C1 segment of cervical spinal cord (tissue), 14 donors: ENCODE results near the gene BIN1.

Source experiments
- DNase-seq, 14 donors: peaks; one replicate each; lab custom pipeline; 2025; lab: John Stamatoyannopoulos, UW

BIN1 gene

DNA sequence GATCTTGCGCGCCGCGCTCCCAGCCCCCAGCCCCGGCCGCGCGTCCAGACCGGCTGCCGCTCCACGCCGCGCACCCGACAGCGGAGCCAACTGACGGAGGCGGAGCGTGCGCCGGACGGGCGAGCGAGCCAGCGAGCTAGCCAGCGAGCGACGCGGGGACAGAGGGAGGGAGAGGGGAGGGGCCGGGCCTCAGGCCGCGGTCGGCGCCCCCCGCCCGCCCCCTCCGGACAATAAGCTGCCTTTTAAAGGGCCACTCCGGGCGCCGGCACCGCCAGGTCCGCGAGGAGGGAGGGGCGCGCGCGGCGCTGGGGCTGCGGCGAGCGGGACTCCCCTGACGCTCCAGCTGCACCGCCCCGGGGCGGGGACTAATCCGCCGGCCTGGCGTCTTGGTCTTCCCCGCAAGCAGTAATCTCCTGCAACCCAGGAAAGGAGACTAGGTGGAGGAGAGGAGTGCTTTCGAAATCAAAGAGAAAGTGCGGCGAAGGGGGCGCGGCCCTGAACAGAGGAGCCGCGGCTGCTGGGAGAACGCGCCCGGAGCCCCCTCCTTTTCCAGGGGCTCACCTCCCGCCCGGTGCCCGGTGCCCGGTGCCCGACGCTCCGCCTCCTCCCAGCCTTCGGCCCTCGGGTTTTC, at the start of gene BIN1:
BIN1 (minus strand) TSS at position 164 of the 631 bp plus-strand sequence. CDS start 211 bp downstream, outside the sequence.
- DNase-seq, result peak in 13 of 14 donors; percentile 67 to 95 (median 86)

DNA sequence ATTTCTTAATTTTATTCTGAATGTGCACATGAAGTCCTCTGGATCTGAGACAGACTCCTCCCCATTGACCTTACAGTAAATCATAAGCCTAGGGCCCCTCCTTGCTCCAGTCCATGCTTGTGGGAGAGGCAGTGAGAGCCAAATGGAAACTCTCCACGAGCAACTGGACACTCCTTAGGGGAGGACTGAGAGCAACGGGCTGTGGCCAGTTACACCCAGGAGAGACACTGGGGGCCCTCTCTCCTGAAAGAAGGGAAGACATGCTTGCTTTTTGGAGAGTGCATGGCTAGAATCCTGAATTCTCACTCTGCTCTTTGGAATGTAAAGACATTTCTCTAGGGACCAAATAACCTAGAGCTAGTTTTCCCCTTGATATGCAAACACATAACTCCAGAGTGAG, 49.0 kb upstream of the BIN1 start:
- DNase-seq, result no peak

DNA sequence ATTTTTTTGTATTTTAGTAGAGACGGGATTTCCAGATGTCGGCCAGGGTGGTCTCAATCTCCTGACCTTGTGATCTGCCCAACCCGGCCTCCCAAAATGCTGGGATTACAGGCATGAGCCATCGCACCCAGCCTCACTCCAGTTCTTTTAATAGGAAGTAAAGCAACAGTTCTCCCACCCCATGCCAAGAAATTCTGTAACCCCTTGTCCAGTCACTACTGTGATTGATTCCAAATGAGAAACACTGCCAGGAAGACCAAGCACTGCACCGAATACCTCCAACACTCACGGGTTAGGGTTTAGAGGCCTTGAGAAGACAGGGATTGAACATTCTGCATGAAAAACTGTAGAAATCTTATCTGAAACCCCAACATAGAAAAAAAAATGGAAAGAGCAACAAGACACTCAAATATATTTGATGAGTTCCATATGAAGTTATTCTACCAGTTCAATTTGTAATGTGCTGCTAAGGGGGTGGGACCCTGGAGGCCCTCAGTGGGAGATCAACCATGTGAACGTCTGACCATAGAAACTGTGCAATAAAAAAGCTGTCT, 48.2 kb upstream of the BIN1 start:
- no peak for DNase-seq

DNA sequence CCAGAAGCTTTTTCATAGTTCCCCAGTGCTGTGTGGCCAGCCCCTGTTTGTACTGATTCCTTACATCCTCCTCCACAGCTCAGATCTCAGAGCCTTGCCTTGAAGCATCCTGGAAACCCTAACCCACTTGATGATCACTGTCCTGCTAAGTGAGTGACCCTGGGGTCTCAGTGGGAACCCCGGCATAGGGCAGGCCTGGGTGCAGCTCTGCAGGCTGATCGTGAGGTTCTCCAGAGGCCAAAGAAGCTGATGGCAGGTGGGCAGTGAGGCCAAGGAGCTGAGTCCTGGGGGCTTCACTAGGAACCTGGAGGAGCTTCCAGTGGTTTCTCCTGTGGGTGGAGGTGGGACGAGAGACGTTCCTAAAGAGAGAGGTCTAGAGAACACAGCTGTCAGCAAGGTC, 47.4 kb upstream of the BIN1 start:
- no peak for DNase-seq

DNA sequence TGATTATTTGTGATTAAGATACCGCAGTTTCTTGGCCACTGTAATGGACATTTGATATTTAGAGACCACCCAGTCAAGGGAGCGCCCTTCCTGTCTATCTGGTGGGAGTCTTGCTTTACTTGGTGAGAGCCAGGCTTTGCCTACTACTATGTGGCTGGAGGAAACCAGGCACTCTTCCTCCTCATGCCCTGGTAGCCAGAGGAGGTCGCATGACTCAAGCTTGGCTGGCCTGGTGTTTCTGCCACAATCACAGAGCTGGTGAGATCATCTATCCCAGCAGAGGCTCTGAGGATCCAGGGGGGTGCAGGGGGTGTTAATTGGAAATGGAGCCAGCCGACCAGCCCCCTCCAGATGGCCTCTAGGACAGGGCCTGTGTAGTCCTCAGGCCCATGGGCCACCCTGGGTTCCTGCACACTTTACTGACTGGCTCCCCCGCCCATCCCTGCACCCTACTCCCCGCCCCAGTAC, 46.8 kb upstream of the BIN1 start:
- DNase-seq, result peak in 5 of 14 donors; percentile 34 to 71 (median 41)

DNA sequence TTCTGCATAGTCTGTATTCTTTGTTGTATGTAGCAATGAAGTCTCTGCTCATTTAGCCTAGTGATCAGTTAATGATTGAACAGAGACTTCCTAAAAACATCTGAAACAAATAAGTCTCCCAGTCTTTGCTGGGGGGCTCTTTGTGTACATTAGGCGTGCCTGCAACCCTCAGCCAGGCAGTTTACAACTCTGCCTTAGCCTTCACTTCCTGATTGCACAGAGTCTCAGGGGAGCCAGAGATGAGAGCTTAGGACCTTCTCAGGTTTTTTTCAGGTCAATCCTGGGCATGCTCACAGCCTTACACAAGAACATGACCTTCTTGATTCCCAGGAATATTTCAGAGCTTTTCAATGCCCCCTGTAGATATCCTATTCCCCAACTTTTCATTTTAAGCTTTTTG, 44.0 kb upstream of the BIN1 start:
- DNase-seq, result no peak

- no peak for DNase-seq
These were observed 42.4 kb upstream of the BIN1 start for GRCh38 chr2:127149384-127149783.

GRCh38 chr2:127146820-127147502, 40.0 kb upstream of the BIN1 start:
- no peak for DNase-seq

GRCh38 chr2:127146071-127146725, 39.2 kb upstream of the BIN1 start:
- DNase-seq, result no peak

GRCh38 chr2:127145280-127145895, 38.4 kb upstream of the BIN1 start:
- DNase-seq, result no peak

- peak in 5 of 14 donors; percentile 19 to 66 (median 51) for DNase-seq
These were observed 37.2 kb upstream of the BIN1 start for GRCh38 chr2:127143841-127144782.

- no peak for DNase-seq
These were observed 36.0 kb upstream of the BIN1 start for GRCh38 chr2:127142663-127143630.

DNA sequence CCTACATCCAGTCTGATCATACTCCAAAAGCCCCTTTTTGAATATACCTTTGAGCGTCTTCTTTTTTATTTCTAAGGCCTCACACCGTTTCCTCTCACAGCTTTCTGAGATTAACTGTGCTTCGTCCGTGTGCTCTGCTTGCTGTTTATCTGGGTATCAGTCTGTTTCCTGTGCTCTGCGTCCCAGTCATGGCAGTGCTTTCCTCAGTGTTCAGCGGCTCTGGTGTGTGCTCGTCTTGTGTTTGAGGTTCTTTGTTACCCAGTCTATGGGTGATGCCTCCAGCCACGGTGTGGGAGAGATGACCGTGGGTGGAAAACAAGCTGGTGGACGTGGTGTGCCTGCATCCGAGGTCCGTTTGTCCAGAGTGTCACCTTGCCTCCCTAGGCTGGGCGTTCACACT, 33.6 kb upstream of the BIN1 start:
- no peak for DNase-seq

DNA sequence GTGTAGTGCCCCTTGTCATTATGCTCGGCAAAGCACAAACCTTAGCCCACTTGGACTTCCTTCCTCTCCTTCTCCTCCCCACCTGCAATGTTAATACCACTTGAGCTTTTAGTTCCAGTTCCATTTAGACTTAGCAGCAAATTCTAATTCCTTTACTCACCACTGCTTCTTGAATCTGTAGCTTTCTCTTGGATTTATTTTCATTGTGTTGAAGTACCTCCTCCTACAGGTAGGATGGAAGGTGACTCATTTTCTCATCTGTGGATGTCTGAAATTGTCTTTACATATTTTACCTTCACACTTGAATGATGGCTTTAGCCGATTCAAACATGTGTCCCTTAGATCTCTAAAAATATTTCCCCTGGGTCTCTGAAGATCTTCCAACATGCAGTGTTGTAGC, 32.8 kb upstream of the BIN1 start:
- DNase-seq, result no peak

- DNase-seq, result no peak
These were observed 31.3 kb upstream of the BIN1 start for GRCh38 chr2:127138281-127138680.

- no peak for DNase-seq
These were observed 30.8 kb upstream of the BIN1 start for GRCh38 chr2:127137741-127138140.

GRCh38 chr2:127137225-127137624, 30.3 kb upstream of the BIN1 start:
- DNase-seq, result no peak

DNA sequence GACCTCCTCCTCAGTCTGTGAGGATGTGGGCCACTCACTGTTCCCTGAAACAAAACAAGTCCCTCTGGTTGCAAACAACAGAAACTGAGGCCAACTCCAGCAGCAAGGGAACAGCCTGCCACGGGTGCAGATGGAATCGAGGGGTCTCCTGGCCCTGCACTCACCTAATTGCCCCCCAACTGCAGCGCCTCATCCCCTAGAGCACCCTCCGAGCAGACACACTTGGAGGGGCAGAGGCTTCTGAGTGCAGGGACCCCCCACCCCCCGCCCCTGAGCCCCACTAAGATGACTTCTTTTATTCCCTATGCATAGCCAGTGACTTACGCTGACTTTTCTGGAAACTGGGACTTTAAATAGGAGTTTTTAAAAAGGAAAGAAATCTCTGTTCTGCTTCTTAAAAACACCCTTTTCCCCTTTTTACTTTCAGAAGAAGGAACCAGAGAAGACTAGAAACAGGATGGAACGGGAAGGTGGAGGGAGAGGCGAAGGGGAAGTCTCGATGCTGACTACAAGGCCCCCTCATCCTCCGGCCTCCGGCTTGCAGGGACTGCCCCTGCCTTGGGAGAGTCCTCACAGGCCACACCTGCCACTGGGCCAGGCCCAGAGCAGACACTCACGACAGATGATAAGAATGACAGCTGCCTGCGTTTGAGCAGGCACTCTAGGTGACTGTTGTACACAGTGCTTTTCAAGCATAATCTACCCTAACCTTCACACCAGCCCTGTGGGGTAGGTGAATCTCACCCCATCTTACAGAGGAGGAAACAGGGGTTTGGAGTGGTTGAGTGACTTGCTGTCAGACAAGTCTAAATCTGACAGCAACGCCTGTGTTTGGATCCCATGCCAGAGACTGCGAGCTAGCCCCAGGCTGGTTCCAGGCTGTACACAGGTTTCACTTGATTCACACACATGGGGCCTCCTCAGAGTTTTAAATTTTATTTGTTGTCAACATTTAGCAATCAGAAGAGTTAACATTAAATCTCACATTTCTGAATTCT, 28.2 kb upstream of the BIN1 start:
- peak in 1 of 14 donors; percentile 31 for DNase-seq
